Skeletal muscle cell (primary cell): ENCODE data around the gene MPP3.
"Not testable (repeated sequence)": the region's sequence is repeated elsewhere in the genome, so short reads cannot be mapped to it uniquely, and the experiment has no call there.

Source experiments
- DNase-seq: peaks from one replicate; pipeline ENCODE4 v3.0.0-alpha.2; 2010; ENCODE audit warnings: low read depth
- H3K4me3 ChIP-seq: 2 replicates; pipeline ENCODE4 v1.5.1; 2011; ENCODE audit warnings: low read depth, mild to moderate bottlenecking, control low read depth, low read length, moderate library complexity

Gene MPP3

DNA sequence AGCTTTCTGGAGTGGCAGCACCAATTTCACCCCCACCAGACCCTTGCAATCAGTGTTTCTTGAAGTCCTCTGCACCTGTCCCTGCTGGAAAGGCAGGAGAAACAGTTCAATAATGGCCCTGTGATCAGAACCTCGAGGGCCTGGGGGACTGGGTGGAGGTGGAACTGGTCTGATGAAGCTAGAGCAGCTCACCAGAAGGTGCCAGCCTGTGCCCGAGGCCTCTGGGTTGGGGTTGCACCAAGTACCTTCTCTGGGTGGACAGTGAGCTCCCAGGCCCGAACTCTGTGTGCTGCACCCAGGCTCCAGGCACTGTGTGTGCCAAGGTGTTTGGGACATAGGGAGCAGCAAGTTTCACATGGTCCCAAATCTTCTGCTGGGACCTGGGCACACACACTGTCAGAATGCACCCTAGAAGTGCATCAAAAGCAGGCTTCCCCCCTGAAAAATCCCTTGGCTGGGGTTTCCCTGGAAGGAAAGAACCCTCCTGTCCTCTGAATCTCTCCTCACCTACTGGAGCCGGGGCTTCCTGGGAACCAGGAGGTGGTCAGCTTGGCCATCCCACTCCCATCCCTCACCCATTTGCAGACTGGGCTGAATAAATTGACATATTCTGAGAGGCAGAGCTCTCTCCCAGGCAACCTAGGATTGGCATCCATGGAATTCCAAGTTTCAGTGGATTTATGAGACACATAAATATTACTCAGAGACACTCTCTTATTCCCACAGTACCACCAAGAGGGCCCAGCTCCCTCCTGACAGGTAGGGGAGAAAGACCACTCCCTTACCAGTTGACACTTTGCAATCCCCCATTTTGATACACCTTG lies 31.4 kb upstream of the MPP3 start:
- H3K4me3 ChIP-seq = no peak overlapping the region
- DNase-seq = no peak

DNA sequence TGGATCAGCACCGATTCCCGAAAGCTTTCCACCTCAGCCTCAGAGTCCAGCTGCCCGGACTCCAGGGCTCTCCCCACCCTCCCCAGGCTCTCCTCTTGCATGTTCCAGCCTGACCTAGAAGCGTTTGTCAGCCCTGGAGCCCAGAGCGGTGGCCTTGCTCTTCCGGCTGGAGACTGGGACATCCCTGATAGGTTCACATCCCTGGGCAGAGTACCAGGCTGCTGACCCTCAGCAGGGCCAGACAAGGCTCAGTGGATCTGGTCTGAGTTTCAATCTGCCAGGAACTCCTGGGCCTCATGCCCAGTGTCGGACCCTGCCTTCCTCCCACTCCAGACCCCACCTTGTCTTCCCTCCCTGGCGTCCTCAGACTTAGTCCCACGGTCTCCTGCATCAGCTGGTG lies 29.0 kb upstream of the MPP3 start:
- DNase-seq = no peak
- H3K4me3 ChIP-seq = no peak overlapping the region

DNA sequence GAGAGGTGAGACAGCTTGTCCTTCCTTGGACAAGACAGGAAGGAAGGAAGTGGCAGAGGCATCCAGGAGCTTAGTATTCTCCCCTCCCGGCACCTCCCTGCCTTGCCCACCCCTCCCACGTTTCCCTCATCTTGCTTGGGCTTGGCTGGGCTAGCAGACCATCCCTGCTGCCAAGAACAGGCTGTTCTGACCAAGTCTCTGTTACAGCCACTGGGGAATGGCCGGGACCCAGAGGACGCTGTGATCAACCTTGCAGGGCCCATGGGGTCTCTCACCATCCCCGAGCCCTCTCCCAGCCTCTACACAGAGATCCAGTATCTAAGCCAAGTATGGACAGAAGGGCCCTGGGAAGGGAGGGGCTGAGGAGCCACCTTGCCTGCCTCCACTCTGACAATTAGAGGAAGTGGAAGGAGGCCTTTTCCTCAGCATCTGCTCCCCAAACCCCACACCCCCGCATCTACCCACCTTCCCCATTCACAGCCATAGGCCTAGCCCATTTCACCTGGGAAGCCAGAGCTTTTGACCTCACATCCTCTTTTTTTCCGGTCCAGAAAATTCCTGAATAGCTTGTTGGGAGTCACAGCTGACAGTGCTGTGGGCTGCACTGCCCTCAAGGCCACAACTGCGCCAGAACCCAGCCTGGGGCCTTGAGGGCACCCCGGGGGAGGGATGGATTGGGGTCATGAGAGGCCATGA lies 28.1 kb upstream of the MPP3 start:
- DNase-seq = no peak
- no peak overlapping the region for H3K4me3 ChIP-seq

DNA sequence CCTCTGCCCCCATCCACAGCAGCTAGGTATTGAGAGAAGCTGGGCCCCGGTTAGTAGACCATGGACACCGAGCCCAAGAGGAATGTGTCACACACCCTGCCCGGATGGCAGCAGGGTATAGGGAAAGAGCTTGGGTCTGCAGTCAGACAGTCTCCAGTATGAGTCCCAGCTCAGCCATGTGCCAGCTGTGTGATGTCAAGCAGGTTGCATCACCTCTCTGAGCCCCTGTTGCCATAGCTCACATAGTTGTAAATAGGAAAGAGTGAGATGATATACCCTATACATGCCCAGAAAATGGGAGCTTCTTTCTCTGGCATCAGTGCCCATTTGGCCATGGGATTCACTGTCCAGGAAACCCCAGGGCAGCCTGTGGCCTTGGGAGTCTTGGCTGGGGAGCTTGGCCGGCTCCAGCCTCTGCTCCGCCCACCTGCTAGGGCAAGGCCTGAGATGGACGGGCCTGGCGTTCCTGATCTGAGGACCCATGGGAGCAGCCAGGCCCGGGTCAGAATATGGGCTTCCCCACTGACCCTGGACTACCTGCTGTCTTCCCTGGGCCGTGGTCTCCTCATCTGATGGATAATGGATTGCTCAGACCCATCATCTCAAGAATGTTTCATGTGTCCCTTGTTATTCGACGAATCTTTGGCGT lies 27.3 kb upstream of the MPP3 start:
- DNase-seq = no peak
- no peak overlapping the region for H3K4me3 ChIP-seq

DNA sequence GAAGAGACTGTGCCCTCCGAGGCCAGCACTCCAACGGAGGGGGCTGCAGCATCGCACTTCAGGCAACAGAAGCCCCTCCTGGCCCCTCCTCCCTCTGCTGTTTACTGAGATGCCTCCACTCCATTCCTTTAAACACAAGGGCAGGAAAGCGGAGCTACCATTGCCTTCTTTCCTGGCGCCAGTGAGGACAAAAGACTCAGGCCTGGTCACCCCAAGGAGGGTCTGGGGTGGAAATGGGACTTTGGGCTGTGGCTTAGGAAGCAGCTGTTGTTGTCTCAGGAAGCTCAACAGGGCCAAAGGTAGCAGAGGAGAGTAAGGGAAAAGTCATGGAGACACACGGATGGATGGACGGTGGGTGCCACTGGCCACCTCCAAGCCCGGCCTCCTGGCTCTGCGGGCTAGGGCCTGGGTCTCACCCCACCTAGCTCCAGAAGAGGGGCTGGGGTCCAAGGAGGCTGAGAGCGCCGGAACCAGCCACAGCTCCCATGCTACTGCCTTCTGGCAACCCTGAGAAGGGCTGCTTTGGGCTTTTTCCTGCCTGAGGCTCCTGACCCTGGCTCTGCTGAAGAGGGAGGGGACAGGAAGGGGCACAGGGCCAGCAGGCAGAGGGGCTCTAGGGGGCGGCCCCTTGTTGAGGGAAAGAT lies 25.1 kb upstream of the MPP3 start:
- no peak overlapping the region for H3K4me3 ChIP-seq
- DNase-seq = no peak

DNA sequence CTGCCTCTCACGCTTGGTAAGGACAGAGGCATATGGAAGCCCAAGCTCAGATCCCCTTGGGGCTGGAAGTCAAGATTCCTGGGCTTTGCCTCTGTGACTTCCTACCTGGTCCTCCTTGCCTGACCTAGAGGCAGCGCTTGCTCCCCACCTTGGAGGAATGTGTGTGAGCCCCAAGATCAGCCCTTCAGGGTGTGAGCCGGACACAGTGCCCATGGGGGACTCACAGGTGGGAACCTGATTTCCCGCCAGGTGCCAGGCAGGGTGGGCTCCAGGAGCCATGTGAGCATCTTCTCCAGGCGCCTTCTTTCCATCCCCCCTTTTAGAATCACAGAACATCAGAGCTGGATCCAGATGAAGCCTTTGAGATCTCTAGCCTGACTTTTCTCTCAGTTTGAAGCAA lies 24.2 kb upstream of the MPP3 start:
- no peak for DNase-seq
- no peak overlapping the region for H3K4me3 ChIP-seq

DNA sequence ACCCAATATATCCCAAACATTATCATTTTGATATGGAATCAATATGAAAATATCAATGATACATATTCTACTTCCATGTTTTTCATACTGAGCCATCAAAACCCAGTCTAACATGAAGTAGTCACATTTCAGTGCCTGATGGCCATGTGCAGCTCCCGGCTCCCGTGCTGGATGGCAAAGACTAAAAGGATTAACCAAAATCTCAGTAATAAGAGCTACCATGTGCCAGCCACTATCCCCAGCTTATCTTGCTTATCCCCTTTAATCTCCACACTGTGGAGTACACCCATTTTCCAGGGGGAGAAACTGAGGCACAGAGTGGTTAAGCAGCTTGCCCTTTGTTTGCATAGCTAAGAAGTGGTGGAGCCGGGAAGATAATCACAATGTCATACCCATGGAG lies 23.2 kb upstream of the MPP3 start:
- no peak overlapping the region for H3K4me3 ChIP-seq
- no peak for DNase-seq

DNA sequence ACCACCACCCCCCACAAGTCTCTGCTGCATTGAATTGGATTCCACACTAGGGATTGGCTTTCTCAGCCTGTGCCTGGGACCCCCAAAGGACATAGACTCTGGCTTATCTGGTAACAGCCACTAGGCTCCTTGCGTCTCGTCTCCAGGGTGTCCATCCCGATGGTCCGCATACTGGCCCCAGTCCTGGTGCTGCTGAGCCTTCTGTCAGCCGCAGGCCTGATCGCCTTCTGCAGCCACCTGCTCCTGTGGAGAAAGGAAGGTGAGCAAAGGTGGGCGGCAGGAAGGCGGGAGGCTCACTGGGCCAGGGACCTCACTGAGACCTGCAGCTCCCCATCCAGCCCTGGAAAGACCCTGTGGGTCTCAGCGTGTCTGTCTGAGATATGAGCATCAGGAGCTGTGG lies 22.1 kb upstream of the MPP3 start:
- no peak for DNase-seq
- H3K4me3 ChIP-seq = no peak overlapping the region

DNA sequence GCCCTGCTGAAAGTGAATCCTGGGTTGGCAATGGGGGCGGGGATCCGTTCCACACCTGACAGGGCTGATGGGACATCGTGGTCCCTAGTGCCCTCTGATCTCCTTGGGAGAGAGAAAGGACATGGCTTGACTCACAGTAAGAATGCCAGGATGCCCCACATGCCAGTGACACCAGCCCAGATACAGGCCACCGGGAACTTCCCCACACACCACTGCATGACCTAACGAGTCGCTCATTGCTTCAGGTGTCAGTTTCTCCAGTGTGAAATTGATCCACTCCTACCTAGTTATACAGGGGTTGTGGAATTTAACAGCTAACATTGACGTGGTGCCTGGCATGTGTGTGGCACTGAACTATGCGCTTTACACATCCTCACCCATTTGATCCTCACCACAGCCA lies 21.6 kb upstream of the MPP3 start:
- DNase-seq = no peak
- H3K4me3 ChIP-seq = no peak overlapping the region

DNA sequence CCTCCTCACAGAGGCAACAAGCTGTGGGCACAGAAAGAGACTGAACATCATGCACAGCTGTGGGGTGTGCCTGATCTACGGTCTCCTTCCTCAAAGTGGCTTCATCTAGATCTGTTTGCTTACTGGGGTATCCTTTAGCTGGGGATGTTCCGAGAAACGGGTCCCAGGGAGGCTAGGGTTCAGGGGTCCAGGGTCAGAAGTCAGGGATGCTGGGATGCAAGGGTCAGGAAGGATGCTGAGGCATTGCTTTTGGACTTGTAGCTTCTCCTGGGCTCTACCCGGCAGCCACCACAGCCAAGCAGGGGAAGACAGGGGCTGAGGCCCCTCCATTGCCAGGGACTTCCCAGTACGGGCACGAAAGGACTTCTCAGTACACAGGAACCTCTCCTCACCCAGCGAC lies 20.6 kb upstream of the MPP3 start:
- H3K4me3 ChIP-seq = no peak overlapping the region
- DNase-seq = no peak

DNA sequence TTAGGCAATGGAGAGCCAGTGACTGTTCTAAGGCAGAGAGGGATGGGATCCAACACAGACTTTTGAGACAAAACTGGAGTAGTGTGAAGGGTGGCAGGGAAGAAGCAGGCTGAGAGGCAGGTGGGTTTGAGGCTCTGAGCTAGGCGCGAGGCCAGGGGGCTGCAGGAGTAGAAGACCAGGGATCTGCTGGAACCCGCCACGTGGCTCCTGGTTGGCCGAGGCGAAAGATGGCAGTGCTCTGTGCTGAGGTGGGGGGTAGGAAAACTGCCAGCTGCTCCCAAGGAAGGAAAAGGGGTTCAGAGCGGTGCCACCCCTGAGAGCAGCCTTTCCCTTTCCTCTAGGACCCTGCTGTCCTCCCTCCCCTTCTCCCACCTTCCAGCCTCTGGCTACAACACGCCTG lies 19.6 kb upstream of the MPP3 start:
- no peak overlapping the region for H3K4me3 ChIP-seq
- no peak for DNase-seq

DNA sequence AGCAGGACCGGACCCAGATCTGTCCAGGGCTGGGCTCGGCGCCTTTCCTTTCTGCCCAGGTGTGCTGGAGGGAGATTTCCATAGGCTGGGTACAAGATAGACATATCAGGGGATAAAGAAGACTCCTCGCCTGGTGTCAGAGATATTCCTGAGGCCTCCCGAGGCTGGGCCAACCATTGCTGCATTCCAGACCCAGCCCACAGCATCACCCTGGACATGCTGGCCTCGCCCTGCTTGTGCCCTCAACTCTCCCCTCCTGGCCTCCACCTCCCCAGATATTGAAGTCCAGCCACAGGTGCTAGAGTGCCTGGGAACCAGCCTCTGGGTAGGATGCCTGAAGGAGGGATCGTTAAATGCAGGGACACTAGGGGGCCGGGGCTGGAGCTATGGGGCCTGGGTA lies 16.2 kb upstream of the MPP3 start:
- H3K4me3 ChIP-seq = no peak overlapping the region
- no peak for DNase-seq

DNA sequence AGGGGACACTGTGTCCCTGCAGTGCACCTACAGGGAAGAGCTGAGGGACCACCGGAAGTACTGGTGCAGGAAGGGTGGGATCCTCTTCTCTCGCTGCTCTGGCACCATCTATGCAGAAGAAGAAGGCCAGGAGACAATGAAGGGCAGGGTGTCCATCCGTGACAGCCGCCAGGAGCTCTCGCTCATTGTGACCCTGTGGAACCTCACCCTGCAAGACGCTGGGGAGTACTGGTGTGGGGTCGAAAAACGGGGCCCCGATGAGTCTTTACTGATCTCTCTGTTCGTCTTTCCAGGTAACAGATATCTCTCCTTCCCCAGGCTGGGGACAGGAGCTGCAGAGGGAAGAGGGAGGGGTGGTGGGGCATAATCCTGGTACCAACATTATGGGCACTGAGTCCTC lies 15.7 kb upstream of the MPP3 start:
- no peak overlapping the region for H3K4me3 ChIP-seq

DNA sequence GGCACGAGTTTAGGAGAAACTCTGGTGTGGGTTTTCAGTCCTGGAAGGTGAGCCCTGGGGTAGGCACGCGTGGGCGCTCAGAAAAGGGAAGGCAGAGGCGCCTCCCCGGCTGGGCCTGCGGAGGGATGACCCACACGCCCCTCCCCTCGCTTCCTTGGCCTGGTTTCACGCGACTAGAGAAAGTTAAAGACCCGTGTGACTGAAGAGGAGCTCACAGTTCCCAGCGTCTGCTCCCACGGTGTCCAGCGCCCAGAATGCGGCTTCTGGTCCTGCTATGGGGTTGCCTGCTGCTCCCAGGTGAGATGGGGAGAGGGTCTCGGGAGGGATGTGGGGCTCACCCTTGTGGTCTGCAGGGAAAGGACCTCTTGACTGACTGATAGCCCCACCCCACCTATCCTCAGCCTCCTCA lies 14.0 kb upstream of the MPP3 start, which contains the start of gene CD300LG:
CD300LG (plus strand) TSS at position 214 of the 409 bp plus-strand sequence; CDS start at position 255, 41 bp downstream.
- no peak for DNase-seq
- no peak within 1 kb of the TSS for H3K4me3 ChIP-seq

More for the DNA sequence above, 15.7 kb upstream of the MPP3 start:
- no peak for DNase-seq

DNA sequence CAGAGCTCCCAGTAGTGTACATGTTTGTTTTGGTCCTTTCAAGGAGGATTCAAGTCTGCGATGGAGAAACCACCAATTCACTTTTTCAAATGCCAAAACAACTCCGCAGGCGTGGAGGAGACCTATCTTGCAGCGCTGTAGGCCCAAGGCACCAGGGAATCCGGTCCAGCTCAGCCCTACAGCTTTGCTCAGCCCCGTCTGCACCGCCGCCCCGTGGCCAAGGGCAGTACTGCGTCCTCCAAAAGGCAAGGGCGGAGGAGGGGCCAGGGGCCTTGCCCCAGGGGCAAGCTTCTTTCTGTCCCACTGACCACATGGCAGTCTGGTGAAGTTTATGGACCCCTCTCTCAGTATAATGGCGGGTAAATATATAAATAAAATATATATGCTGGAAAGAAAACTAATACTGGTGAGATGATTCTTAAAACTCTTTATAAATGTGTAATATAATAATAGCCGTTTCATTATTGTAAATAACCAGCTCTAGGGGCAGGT lies 13.3 kb upstream of the MPP3 start:
- no peak overlapping the region for H3K4me3 ChIP-seq
- DNase-seq = peak; percentile 9

DNA sequence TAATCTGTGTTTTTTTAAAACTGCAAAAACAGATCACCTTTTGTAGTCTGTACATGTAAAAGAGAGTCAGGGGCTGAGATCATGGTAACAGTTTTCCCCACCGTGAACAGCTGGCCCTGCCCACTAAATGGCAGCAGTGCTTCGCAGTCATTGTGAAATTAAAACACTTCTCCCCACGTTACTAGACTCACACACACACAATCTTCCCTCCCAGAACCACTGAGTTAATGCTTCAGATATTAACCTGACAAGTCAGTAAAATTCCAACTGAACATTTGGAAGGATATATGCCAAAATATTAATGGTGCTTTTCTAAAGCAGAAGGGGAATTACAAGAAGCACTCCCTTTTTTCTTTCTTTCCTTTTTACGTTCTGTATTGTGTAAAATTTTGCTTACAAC lies 12.8 kb upstream of the MPP3 start:
- DNase-seq = no peak

DNA sequence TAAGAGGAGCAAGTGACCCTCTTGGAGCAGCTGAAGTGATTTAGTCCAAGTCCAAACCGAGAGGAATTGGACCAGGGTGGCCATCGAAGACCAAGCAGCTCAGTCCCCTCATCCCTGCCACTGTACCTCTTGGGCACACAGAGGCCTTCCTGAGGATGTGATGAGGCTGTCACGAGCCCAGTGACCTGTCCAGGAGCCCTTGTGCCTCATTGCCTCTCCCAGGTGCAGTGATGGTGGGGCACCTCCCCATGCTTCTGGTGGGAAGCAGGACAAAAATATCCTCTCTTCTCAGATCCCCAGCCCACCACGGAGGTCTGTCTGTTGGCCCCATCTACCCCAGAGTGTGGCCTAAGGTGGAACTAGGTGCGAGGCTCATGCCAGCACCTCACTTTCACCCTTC lies 11.3 kb upstream of the MPP3 start:
- no peak for DNase-seq
- H3K4me3 ChIP-seq = no peak overlapping the region

More for the DNA sequence above, 12.8 kb upstream of the MPP3 start:
- H3K4me3 ChIP-seq = no peak overlapping the region

DNA sequence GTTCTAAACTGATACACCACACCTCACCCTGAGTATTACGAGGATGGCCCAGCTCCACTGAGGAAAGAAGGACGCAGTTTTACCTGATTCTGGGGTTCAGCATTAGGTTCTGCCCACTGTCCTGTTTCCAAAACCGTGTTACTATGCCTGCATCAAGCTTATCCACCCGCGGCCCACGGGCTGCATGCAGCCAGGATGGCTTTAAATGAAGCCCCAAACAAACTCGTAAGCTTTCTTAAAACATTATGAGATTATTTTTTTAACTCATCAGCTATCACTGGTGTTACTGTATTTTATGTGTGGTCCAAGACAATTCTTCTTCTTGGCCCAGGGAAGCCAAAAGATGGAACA lies 10.0 kb upstream of the MPP3 start:
- H3K4me3 ChIP-seq = no peak overlapping the region
- no peak for DNase-seq

DNA sequence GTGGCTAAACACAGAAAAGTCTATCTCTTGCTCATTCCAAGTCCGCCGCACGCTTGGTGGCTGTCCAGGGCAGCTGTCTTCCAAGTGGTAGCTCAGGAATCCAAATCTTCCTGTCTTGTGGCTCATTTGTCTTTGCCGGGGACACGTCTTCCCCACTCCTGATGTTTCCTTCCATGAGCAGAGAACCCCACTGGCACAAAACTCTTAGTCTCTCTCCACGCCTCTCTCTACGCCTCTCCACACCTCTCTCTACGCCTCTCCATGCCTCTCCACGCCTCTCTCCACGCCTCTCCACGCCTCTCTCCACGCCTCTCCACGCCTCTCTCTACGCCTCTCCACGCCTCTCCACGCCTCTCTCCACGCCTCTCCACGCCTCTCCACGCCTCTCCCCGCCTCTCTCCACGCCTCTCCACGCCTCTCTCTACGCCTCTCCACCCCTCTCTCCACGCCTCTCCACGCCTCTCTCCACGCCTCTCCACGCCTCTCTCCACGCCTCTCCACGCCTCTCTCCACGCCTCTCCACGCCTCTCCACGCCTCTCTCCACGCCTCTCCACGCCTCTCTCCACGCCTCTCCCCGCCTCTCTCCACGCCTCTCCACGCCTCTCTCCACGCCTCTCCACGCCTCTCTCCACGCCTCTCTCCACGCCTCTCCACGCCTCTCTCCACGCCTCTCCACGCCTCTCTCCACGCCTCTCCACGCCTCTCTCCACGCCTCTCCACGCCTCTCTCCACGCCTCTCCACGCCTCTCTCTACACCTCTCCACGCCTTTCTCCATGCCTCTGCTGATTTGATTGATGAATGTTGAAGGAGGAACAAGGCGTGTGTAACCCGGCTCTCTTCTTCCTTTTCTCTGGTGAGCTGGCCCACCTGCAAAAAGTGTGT lies 9.4 kb upstream of the MPP3 start:
- H3K4me3 ChIP-seq, DNase-seq: not testable (repeated sequence)
